GM13977 (cell line): ENCODE results near the gene IRF2.

Source experiments
- DNase-seq: peaks from one replicate; pipeline ENCODE4 v3.0.0; 2012; ENCODE audit warnings: low spot score
- CTCF ChIP-seq: IDR thresholded peaks from 2 replicates; pipeline ENCODE4 v1.5.1; 2012; ENCODE audit warnings: mild to moderate bottlenecking, control low read depth; ENCODE audit not compliant: insufficient read depth; ENCODE audit errors: extremely low read depth, missing control alignments
- in situ Hi-C: fragments of 300-500 bp; cut with MboI; formaldehyde crosslinking; loops from one replicate; pipeline ENCODE4 v1.12.0; 2022; ENCODE audit warnings: low sequenced_read_pairs, low pct_unique_long_range_greater_than_20kb, mixed read lengths, inconsistent platforms; ENCODE audit not compliant: unreplicated experiment

IRF2 gene

DNA sequence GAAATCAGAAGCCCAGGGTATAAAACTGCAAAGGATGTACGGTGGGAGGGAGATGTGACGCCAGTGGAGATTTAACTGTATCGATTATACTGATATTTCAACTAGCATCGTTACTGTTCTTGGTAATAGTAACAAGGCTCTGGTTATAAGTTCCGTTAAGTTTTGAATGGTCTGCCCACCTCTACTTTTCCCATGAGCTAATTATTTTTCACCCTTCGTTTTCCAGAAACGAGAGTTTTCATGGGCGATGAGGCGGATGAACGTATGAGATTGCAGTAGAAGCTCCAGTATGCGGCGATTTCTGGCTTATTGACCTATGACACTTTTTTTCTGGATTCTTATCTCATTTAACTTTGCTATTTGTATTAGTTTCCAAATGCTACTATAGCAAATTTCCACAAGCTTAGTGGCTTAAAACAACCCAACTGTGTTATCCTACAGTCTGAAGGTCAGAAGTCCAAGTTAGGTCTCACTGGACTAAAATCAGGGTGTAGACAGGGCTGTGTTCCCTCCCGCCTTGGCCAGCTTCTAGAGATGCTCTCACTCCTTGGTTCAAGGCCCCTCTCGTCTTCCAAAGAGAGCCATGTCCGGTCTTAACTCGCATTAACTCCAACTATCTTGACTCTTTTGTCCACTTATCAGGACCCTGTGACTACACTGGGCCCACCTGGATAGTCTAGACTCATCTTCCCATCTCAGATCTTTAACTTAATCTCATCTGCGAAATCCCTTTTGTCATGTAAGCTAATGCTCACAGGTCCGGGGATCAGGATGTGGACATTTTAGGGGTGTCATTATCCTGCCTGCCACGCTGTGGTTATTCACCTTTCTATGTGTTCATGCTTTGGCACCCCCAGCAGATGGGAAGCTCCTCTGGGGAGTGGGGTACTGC lies 122.5 kb downstream of the IRF2 start:
- no peak for TF ChIP-seq CTCF
- in situ Hi-C loops: no loop called here

GRCh38 chr4:184350964-184351363 lies 123.4 kb downstream of the IRF2 start:
- DNase-seq: no peak
- no peak for TF ChIP-seq CTCF
- in situ Hi-C loops: no loop called here

More for the DNA sequence above, 122.5 kb downstream of the IRF2 start:
- DNase-seq: no peak

DNA sequence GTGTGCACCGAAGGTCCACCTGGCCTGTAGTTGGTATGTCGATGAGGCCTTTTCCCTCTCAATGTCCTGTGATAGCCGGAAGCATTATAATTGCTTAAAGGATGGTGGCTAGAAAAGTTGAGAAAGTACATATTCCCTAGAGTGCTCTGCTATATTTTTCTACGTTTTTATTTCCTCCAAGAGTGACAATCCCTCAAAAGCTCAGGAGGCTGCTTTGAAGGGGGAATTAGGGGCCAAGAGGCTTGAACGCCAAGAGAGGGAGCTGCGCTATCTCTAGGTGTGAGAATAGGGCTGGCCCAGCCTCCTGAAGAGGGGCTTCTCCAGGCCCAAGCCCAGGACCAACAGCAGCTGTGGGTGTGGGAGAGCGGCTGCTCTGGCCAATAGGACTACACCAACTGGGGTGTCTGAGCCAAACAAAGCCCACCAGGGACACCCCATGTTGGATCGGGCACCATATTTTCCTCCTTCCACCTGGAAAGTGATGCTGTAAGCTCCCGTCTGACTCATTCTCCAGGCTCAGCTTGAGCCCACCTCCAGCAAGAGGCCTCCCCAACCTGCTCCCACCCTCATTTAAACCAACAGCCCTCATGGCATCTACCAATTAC lies 124.0 kb downstream of the IRF2 start:
- in situ Hi-C loops: no loop called here
- TF ChIP-seq CTCF: no peak

GRCh38 chr4:184349283-184350039 lies 124.9 kb downstream of the IRF2 start:
- TF ChIP-seq CTCF: no peak
- no peak for DNase-seq
- in situ Hi-C loops: no loop called here

More for the DNA sequence above, 124.0 kb downstream of the IRF2 start:
- DNase-seq: no peak

DNA sequence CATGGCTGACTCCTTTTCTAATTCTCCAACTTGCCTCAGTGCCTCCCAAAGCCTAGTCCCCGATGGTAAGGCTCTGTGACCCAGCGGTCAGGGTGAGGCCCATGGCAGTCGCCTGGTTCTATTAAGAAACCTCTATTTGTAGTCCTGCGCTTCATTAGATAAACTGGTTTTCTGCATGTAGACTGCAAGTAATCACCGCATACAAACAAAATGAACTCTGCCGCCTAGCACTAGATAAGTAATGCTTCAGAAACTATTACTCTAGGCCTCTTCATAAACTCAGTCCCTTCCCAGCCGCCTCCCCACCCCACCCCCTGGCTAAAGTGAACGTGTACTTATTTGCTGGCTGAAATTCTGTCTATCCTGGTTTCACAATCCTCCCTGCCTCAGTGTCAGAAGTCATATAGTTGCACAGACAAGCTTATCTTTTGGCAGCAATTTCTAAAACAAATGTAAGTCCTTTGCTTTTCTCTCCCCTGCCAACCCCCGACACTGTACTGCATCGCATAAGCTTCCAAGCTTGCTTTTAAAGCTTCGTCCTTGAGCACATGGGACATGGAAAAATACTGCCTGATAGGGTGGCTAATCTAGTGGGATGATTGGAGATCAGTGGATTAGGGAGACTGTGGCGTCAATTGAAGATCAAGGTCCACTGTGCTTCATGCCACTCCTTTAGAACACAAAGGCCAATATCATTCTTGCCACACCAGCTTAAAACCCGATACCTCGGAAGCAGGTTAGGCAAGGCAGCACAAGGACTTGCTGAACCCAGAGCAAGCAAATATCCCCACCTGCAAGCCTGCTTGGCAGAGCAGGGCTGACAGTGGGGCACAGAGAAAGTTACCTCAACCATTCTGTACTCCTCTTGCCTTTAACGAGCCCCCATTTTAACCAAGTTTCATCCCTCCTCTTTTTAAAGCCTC lies 125.8 kb downstream of the IRF2 start:
- DNase-seq: no peak
- no peak for TF ChIP-seq CTCF
- in situ Hi-C loops: no loop called here
